SH-SY5Y (cell line): ENCODE results near the gene NEFH.

Experiments used
- GATA2 ChIP-seq: IDR thresholded peaks from 2 replicates; pipeline ENCODE4 v1.6.1; 2011; ENCODE audit warnings: mild to moderate bottlenecking, low read depth, low read length
- GATA3 ChIP-seq: IDR thresholded peaks from 2 replicates; pipeline ENCODE4 v1.6.1; 2011; ENCODE audit warnings: low read depth, mild to moderate bottlenecking, low read length, moderate library complexity

The NEFH gene

DNA sequence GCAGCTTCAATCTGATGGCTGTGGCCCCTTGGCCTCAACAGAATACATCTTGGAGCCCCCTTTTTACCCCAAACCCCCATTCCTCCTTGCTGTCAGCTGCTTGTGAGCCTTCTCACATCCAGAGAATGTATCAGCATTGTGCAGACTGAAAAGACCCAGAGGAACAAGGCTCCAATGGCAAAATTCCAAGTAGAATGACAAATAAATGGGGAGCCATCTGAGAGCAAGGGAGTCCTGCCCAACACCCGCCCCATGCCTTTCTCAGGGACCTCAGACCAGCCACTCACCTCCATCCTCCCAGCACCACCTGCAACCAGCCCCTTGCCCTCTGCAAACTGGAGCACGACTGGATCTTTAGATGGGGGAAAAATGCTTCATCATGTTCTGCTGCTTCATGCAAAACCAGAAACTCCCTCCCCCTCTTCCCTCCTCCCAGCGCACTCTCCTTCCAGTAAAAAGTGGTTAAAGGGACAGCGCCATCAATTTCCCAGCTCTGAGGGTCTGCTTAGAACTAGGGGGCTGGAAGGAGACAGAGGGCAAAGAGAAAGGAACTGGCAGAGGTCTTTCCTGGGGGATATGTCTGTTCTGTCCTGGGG lies 2.2 kb upstream of the NEFH start:
- TF ChIP-seq GATA2 (no peak), GATA3 (no peak)

DNA sequence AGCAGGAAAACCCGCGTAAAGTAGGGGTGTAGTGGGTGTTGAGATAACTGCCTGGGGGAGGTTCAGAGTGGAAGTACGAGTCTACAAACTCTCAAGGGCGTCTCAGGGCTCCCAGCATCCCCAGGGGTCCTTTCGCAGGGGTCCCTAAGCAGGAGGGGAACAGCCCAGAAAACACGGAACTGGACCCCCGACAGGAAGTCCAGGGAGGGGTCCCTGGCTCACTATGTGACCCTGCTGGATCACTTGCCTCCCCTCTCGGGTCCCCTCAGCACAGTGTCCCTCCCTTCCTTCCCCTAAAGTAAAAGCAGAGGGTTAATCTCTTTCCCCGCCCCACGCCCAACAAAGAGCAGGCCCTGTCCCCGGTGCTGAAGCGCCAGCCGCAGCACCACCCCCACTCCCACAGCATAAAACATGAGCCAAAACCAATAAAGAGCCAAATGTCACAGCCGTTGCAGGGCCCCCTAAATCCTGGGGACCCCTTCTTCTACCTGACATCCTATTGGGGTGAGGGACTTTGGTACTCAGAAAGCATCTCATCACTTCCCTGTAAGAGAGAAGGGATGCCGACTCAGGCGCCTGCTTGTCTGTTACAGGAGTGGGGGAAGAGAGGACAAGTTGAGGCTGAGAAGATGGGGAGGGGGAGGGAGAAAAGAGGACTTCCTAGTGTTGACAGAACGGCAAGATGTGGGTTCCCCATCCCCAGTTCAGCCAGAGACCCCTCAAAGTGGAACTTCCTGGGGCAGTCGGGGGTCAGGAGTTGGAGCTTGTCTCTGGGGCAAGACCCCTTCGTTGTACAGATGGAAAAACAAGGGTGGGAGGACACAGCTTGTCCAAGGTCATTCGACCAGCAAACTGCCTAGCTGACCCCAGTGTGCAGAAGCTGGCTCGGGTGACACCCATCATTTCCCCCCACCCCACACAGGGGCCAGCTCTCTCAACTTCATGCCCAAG lies 1.4 kb upstream of the NEFH start:
- no peak for TF ChIP-seq GATA2
- no peak for TF ChIP-seq GATA3

DNA sequence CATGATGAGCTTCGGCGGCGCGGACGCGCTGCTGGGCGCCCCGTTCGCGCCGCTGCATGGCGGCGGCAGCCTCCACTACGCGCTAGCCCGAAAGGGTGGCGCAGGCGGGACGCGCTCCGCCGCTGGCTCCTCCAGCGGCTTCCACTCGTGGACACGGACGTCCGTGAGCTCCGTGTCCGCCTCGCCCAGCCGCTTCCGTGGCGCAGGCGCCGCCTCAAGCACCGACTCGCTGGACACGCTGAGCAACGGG lies 169 bp downstream of the NEFH start:
- TF ChIP-seq GATA3, result no peak

DNA sequence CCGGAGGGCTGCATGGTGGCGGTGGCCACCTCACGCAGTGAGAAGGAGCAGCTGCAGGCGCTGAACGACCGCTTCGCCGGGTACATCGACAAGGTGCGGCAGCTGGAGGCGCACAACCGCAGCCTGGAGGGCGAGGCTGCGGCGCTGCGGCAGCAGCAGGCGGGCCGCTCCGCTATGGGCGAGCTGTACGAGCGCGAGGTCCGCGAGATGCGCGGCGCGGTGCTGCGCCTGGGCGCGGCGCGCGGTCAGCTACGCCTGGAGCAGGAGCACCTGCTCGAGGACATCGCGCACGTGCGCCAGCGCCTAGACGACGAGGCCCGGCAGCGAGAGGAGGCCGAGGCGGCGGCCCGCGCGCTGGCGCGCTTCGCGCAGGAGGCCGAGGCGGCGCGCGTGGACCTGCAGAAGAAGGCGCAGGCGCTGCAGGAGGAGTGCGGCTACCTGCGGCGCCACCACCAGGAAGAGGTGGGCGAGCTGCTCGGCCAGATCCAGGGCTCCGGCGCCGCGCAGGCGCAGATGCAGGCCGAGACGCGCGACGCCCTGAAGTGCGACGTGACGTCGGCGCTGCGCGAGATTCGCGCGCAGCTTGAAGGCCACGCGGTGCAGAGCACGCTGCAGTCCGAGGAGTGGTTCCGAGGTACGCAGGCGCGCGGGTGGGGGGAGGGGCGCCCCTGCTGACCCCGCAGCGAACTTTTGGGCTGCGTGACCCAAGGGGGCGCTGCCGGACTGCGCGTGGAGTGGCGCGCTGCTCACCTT lies 670 bp downstream of the NEFH start:
- TF ChIP-seq GATA2 (no peak), GATA3 (no peak)

DNA sequence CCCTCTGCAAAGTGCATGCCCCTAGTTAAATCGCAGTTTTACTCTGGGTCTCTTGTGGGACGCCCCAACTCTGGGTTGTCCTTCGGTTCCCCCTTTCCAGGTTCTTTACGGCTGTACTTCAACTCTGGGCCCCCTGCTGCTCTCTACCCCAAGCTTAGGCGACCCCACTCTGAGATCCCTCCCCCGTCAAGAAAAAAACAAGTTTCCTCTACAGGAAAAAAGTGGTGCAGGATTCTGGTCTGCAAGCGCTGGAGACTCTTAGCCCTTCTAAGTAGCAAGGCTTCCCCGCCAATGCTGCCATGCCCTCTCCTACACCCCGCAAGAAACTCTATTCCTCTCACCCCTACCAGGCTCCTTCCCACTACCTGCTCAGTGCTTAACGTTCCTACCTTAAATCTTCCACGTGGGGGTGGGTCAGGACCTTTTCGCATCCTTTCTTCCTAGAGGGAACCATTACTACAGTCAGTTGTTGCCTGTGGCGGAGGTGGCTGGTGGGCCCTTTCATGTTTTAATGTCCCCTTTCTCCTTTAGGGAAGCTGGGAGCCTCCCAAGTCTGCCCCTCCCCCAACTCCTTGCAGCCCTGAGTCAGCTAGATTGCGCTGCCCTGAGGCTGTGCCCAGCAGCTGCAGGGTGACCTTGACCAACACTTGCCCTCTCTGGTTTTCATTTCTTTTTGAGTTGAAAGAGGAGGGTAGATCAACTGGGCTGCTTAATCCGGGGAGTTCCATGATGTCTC lies 1.4 kb downstream of the NEFH start:
- TF ChIP-seq GATA2 (no peak), GATA3 (no peak)

DNA sequence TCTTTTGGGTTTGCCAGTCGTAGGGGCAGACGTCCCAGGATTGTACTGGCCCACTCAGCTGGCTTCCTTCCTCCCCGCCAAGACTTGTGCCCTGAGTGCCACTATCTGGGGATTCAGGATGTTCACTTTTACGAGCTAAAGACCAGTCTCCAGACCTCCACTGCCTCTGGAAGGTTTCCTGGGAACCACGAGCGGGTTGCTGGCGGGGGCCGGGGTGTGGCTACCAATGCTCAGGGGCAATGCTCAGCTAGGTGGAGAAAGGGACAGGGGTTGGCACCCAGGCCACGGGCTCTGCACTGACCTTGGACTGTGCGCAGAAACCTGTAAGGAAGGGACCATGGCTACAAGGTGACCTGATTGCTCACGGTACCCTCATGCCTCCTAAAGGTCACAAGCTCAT lies 2.2 kb downstream of the NEFH start:
- TF ChIP-seq GATA2, result no peak
- no peak for TF ChIP-seq GATA3

DNA sequence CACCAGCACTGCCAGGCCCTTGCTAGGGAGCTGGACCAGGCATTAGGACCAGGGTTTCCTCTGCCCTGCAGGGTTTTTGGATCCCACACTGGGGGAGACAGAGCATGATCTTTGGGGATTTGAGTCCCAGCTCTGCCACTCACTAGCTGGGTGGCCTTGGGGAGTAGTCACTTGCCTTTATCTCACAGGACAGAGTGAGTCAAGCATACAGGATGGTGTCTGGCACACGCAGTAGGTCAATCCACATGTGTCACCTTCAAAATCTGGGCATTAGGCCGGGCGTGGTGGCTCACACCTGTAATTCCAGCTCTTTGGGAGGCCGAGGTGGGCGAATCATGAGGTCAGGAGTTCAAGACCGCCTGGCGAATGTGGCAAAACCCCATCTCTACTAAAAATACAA lies 2.7 kb downstream of the NEFH start:
- no peak for TF ChIP-seq GATA3
- TF ChIP-seq GATA2, result no peak

DNA sequence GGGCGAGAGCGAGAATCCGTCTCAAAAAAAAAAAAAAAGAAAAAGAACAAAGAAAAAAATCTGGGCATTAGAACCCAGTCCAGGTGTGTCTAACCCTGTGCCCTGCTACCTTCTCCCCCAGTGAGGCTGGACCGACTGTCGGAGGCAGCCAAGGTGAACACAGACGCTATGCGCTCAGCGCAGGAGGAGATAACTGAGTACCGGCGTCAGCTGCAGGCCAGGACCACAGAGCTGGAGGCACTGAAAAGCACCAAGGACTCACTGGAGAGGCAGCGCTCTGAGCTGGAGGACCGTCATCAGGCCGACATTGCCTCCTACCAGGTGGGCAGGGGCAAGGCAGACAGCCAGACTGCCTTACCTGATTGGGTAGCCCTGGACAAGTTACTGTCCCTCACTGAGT lies 3.2 kb downstream of the NEFH start:
- no peak for TF ChIP-seq GATA2
- no peak for TF ChIP-seq GATA3

DNA sequence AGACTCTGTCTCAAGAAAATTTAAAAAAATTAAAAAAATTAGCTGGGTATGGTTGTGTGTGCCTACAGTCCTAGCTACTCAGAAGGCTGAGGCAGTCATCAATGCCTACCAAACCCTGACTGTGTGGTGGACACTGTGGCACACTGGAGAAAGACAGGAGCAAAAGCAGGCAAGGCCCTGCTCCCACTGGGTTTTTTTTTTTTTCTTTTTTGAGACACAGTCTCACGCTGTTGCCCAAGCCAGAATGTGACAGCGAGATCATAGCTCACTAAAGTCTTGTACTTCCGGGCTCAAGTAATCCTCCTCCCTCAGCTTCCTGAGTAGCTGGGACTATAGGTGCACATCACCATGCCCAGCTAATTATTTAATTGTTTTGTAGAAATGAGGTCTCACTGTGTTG lies 4.6 kb downstream of the NEFH start:
- TF ChIP-seq GATA3, result no peak
- no peak for TF ChIP-seq GATA2

DNA sequence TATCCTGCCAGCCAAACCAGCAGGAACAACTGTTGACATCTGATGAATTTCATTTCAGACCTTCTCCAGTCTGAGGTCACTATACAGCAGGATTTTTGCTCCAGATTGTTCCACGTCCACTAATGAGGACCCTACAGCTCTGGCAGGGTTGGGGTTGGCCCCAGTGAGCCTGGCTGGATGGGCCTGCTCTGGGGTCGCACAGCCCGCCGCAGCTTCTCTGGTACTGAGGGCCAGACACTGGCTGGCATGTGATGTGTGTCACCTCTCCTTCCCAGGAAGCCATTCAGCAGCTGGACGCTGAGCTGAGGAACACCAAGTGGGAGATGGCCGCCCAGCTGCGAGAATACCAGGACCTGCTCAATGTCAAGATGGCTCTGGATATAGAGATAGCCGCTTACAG lies 5.4 kb downstream of the NEFH start:
- TF ChIP-seq GATA2 (no peak), GATA3 (no peak)

DNA sequence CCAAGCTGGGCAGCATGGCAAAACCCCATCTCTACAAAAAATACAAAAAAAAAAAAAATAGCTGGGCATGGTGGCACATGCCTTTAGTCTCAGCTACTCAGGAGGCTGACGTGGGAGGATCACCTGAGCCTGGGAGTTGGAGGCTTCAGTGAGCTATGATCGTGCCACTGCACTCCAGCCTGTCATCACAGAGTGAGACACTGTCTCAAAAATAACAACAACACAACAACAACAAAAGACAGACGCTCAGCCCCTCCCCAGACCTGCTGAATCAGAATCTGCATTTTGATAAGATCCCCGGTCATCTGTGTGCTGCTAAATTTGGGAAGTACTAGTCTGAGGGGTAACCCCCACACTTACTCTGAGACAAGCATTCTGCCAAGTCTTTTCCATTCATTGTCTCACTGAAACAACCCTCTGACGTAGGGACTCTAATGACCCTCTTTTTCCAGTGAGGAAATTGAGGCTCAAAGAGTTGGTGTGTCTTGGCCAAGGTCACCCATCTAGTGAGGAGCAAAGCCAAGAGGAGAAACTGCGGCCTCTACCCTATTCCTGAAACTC lies 7.5 kb downstream of the NEFH start:
- TF ChIP-seq GATA2 (no peak), GATA3 (no peak)

DNA sequence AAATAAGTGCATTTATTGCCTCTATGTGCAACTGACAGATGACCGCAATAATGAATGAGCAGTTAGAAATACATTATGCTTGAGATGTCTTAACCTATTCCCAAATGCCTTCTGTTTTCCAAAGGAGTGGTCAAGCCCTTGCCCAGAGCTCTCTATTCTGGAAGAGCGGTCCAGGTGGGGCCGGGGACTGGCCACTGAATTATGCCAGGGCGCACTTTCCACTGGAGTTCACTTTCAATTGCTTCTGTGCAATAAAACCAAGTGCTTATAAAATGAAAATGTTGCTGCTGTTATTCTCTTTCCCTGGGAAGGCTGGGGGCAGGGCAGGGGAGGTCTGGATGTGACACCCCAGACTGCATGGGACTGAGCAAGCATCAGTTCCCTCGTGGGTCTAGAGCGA lies 11.0 kb downstream of the NEFH start:
- TF ChIP-seq GATA2 (no peak), GATA3 (no peak)

DNA sequence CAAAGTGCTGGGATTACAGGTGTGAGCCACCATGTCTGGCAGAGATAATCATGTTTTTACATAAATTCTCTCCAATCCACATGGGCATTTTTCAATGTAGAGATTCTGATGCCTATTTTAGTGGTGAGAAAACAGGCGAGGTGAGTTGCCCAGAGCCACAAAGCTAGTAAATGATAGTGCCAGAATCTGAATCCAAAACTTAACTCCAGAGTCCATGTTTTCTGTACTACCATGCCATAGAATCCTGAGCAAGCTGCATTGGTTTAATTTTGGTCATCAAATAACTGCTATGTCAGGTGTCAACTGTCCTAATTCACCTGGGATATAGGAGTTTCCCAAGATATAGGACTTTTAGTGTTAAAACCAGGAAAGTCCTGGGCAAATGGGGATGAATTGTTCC lies 13.6 kb downstream of the NEFH start:
- no peak for TF ChIP-seq GATA3
- no peak for TF ChIP-seq GATA2

DNA sequence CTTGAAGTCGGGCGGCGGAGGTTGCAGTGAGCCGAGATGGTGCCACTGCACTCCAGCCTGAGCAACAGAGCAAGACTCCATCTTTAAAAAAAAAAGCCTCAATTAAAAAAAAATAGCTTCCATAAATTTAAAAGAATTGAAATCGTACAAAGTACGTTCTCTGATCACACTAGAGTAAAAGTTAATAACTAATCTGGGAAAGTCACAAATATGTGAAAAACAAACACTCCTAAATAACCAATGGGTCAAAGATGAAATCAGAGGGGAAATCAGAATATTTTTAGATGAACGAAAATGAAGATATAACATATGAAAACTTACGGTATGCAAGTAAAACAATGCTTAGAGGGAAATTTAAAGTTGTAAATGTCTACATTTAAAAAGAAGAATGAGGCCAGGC lies 19.8 kb downstream of the NEFH start:
- TF ChIP-seq GATA3, result no peak
- no peak for TF ChIP-seq GATA2

DNA sequence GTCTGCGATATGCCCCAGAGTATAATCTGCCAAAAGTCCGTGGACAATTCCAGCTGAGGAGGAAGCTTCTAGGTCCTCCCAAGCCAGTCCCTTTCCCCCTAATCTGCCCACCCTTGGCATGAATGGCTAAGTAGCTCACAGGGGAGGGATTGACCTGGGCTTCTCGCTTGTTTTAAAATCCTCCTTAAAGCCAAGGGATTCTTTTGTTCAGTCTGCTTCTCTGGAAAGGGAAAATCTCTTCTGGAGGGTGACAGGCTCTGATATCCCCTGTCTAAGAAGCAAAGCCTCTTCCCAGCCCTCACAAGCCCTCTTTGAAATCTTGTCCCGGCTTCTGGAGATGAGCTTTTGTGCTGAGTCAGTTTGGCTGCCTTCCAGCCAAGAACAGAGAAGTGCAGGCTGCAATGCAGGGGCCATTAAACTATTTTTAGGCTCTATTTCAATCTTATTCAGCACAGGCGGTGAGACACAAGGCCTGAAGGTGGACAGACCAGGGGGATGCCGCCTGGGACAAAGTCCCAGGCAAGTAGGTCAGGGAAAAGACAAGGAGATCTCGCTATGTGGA lies 23.9 kb downstream of the NEFH start:
- no peak for TF ChIP-seq GATA3
- no peak for TF ChIP-seq GATA2

DNA sequence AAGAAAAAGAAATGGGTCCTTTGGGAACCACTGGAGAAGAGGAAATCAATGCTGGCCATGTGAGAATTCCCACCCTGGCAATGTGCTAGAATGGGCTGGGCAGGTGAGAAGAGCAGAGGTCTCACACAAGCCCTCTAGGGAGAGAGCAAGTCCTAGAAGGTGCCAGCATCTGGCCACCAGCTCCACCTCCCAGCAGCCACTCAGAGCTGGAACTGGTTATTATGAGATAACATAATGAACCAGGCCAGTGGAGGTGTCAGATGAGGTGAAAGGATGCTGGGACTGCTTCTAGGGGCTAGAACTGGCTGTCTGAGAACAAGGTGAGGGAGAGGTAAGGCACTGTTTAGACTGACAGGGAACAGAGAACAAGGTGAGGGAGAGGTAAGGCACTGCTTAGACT lies 29.3 kb downstream of the NEFH start:
- TF ChIP-seq GATA2, result no peak
- TF ChIP-seq GATA3, result no peak
